ENCODE measurements around the gene KHDC3L.

KHDC3L gene

GRCh38 chr6:73348550-73349204, 13.8 kb upstream of the KHDC3L start:
- Histone ChIP-seq H3K9me3 (ENCODE audit: insufficient read depth, low read length, severe bottlenecking) (no peaks in the 10 kb centered on the region), H3K79me2 (ENCODE audit: insufficient read depth, low read length) (no peaks in the 10 kb centered on the region), H3K27ac (ENCODE audit: low read length) (no peak overlapping the region), H3K4me1 (ENCODE audit: insufficient read depth, low read length) (no peaks in the 10 kb centered on the region), H4K20me1 (ENCODE audit: insufficient read depth, low read length) (no peaks in the 10 kb centered on the region), H3K9ac (ENCODE audit: low read depth, low read length) (no peak overlapping the region), H3K4me3 (ENCODE audit: low read depth in 1 of 2, low read length in 2 of 2) (no peak overlapping the region), H3K36me3 (ENCODE audit: insufficient read depth, low read length) (no peaks in the 10 kb centered on the region), H3K27me3 (ENCODE audit: insufficient read depth, low read length, poor library complexity) (peaks cover 14% of the 10 kb centered on the region), H2AFZ (ENCODE audit: low read depth, low read length) (no peak overlapping the region), H3K4me2 (ENCODE audit: insufficient read depth, low read length) (no peak overlapping the region)
- TF ChIP-seq CTCF (IDR thresholded peaks at IDR 0.05; ENCODE audit: borderline replicate concordance, extremely low read depth, low read length, poor library complexity, severe bottlenecking), result no peak
- no peak for TF ChIP-seq EZH2 (IDR thresholded peaks at IDR 0.05; ENCODE audit: borderline replicate concordance, low read depth, low read length, severe bottlenecking)
- ATAC-seq (ENCODE audit: insufficient read depth, low read depth) (no peak), DNase-seq (no peak)

GRCh38 chr6:73349311-73349710, 13.1 kb upstream of the KHDC3L start:
- TF ChIP-seq EZH2 (IDR thresholded peaks at IDR 0.05; ENCODE audit: borderline replicate concordance, low read depth, low read length, severe bottlenecking) (peak; percentile 34), CTCF (IDR thresholded peaks at IDR 0.05; ENCODE audit: borderline replicate concordance, extremely low read depth, low read length, poor library complexity, severe bottlenecking) (no peak)
- H3K9ac ChIP-seq (ENCODE audit: low read depth, low read length), result no peak overlapping the region
- no peaks in the 10 kb centered on the region for H3K4me1 ChIP-seq (ENCODE audit: insufficient read depth, low read length)
- H3K9me3 ChIP-seq (ENCODE audit: insufficient read depth, low read length, severe bottlenecking), result no peaks in the 10 kb centered on the region
- H4K20me1 ChIP-seq (ENCODE audit: insufficient read depth, low read length), result no peaks in the 10 kb centered on the region
- H3K4me3 ChIP-seq (ENCODE audit: low read depth in 1 of 2, low read length in 2 of 2), result no peak overlapping the region
- no peaks in the 10 kb centered on the region for H3K79me2 ChIP-seq (ENCODE audit: insufficient read depth, low read length)
- H2AFZ ChIP-seq (ENCODE audit: low read depth, low read length), result no peak overlapping the region
- peaks cover 14% of the 10 kb centered on the region for H3K27me3 ChIP-seq (ENCODE audit: insufficient read depth, low read length, poor library complexity)
- DNase-seq (no peak), ATAC-seq (ENCODE audit: insufficient read depth, low read depth) (no peak)
- no peaks in the 10 kb centered on the region for H3K36me3 ChIP-seq (ENCODE audit: insufficient read depth, low read length)
- no peak overlapping the region for H3K27ac ChIP-seq (ENCODE audit: low read length)
- no peak overlapping the region for H3K4me2 ChIP-seq (ENCODE audit: insufficient read depth, low read length)

GRCh38 chr6:73353636-73354593, 8.5 kb upstream of the KHDC3L start, which contains the start of gene DPPA5:
DPPA5 (minus strand) TSS chr6:73354276; CDS start chr6:73354225, 51 bp downstream.
- no peak for ATAC-seq (ENCODE audit: insufficient read depth, low read depth)
- no peak within 1 kb of the TSS for H2AFZ ChIP-seq (ENCODE audit: low read depth, low read length)
- DNase-seq, result no peak
- no peak within 1 kb of the TSS for H3K4me2 ChIP-seq (ENCODE audit: insufficient read depth, low read length)
- H3K9me3 ChIP-seq (ENCODE audit: insufficient read depth, low read length, severe bottlenecking), result no peaks in the 10 kb centered on the region
- H3K4me1 ChIP-seq (ENCODE audit: insufficient read depth, low read length), result no peaks in the 10 kb centered on the region
- H4K20me1 ChIP-seq (ENCODE audit: insufficient read depth, low read length), result no peaks in the 10 kb centered on the region
- H3K36me3 ChIP-seq (ENCODE audit: insufficient read depth, low read length), result no peaks in the 10 kb centered on the region
- peaks cover 8% of the 10 kb centered on the region for H3K27me3 ChIP-seq (ENCODE audit: insufficient read depth, low read length, poor library complexity)
- TF ChIP-seq CTCF (IDR thresholded peaks at IDR 0.05; ENCODE audit: borderline replicate concordance, extremely low read depth, low read length, poor library complexity, severe bottlenecking), result no peak
- TF ChIP-seq EZH2 (IDR thresholded peaks at IDR 0.05; ENCODE audit: borderline replicate concordance, low read depth, low read length, severe bottlenecking), result no peak
- H3K9ac ChIP-seq (ENCODE audit: low read depth, low read length), result no peak within 1 kb of the TSS
- no peak within 1 kb of the TSS for H3K27ac ChIP-seq (ENCODE audit: low read length)
- no peaks in the 10 kb centered on the region for H3K79me2 ChIP-seq (ENCODE audit: insufficient read depth, low read length)
- H3K4me3 ChIP-seq (ENCODE audit: low read depth in 1 of 2, low read length in 2 of 2), result no peak within 1 kb of the TSS
